ENCODE measurements around the gene TRIM58. TPM values are rescaled to one million over a fixed set of nuclear protein-coding genes. Genes with fewer than 3 reads are reported as not detected.

The TRIM58 gene
- total and polyA plus RNA-seq, 2 experiments from 2014 or later, result 0.05 TPM; not detected in 1

DNA sequence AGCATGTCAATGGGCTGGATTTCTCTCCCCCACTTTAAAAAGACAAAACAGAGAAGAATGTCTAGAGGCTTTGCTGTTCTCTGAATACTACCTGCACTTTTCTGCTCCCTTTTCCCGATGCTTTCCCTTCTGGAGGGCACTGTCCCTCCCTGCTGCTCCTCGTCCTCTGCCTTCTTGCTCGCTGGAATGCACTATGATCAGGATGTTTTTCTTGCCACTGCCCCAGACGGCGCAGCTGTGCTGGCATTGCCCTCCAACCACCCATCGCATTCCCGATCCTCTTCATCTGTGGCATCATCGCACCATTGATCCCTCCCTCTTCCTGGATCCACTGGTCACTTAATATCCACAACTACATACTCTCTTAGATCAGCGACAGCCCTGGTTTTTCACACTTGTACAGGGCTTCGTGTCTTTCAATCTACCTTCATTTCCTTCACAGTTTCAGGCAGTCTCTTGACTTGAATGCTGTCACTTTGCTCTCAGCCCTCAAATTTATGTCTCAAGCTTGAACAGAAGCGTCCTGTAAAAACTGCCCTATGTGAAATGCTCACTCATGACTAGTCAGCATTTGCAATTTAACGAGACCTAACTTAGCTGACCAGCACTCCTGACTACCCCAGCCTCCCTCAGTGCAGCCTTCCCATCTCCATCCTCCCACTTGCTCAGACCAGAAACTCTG, 11.8 kb upstream of the TRIM58 start:
- no peak overlapping the region for H2AFZ ChIP-seq
- no peak overlapping the region for H3K4me2 ChIP-seq
- H3K9me2 ChIP-seq (replicated peaks; ENCODE audit: insufficient read depth), result no peaks in the 10 kb centered on the region
- no peak overlapping the region for H3K27ac ChIP-seq
- H4K20me1 ChIP-seq (ENCODE audit: insufficient read depth, poor library complexity, severe bottlenecking), result no peaks in the 10 kb centered on the region
- WGBS (ENCODE audit: low lambda C conversion rate, missing lambda C conversion rate), result 72% methylated on average over 12 of the region's 12 CpGs
- H3K36me3 ChIP-seq (replicated peaks; ENCODE audit: insufficient read depth, low read depth), result no peaks in the 10 kb centered on the region
- H3K4me1 ChIP-seq (ENCODE audit: insufficient read depth), result no peaks in the 10 kb centered on the region
- TF ChIP-seq EZH2 (IDR thresholded peaks at IDR 0.05; ENCODE audit: borderline replicate concordance) (no peak), CTCF (IDR thresholded peaks at IDR 0.05; ENCODE audit: poor library complexity) (no peak), EZH2phosphoT487 (IDR thresholded peaks at IDR 0.05; ENCODE audit: low read depth, severe bottlenecking, unreplicated experiment) (no peak)
- DNase-seq (ENCODE audit: low spot score), result no peak
- H3K79me2 ChIP-seq, result no peaks in the 10 kb centered on the region
- no peak overlapping the region for H3K4me3 ChIP-seq
- no peaks in the 10 kb centered on the region for H3K27me3 ChIP-seq
- H3K9me3 ChIP-seq (ENCODE audit: low read depth), result no peaks in the 10 kb centered on the region

- H2AFZ ChIP-seq, result no peak overlapping the region
- no peaks in the 10 kb centered on the region for H4K20me1 ChIP-seq (ENCODE audit: insufficient read depth, poor library complexity, severe bottlenecking)
- H3K4me3 ChIP-seq, result no peak overlapping the region
- no peak for DNase-seq (ENCODE audit: low spot score)
- no peaks in the 10 kb centered on the region for H3K27me3 ChIP-seq
- H3K79me2 ChIP-seq, result no peaks in the 10 kb centered on the region
- no peak for TF ChIP-seq CTCF (IDR thresholded peaks at IDR 0.05; ENCODE audit: poor library complexity)
- no peak for TF ChIP-seq EZH2phosphoT487 (IDR thresholded peaks at IDR 0.05; ENCODE audit: low read depth, severe bottlenecking, unreplicated experiment)
- no peak for TF ChIP-seq EZH2 (IDR thresholded peaks at IDR 0.05; ENCODE audit: borderline replicate concordance)
- no peaks in the 10 kb centered on the region for H3K9me2 ChIP-seq (replicated peaks; ENCODE audit: insufficient read depth)
- H3K27ac ChIP-seq, result no peak overlapping the region
- H3K4me1 ChIP-seq (ENCODE audit: insufficient read depth), result no peaks in the 10 kb centered on the region
- no peak overlapping the region for H3K4me2 ChIP-seq
- no peaks in the 10 kb centered on the region for H3K36me3 ChIP-seq (replicated peaks; ENCODE audit: insufficient read depth, low read depth)
- WGBS (ENCODE audit: low lambda C conversion rate, missing lambda C conversion rate), result 62% methylated on average over 5 of the region's 5 CpGs
- no peaks in the 10 kb centered on the region for H3K9me3 ChIP-seq (ENCODE audit: low read depth)
These were observed 11.3 kb upstream of the TRIM58 start for GRCh38 chr1:247845693-247846017.

DNA sequence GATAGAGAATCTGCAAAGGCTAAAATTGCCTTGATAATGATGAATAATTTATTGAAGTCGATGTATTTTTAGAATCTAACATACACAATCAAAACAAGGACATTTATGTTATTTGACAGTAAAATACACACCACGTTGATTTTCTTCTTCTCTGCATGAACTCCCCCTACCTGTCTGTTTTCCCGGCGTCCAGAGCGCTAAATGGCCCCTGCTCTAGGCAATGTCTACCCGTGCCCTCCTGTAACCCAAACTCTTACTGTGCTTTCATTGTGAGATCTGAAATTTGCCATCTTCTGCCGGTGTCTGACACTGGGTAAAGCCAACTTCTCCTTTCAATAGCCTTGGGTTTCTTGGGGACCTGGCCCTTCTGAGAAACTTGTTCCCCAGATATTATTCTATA, 8.6 kb upstream of the TRIM58 start:
- WGBS (ENCODE audit: low lambda C conversion rate, missing lambda C conversion rate), result 78% methylated on average over 7 of the region's 7 CpGs
- TF ChIP-seq EZH2phosphoT487 (IDR thresholded peaks at IDR 0.05; ENCODE audit: low read depth, severe bottlenecking, unreplicated experiment) (no peak), EZH2 (IDR thresholded peaks at IDR 0.05; ENCODE audit: borderline replicate concordance) (no peak), CTCF (IDR thresholded peaks at IDR 0.05; ENCODE audit: poor library complexity) (no peak)

More for the DNA sequence above, 8.6 kb upstream of the TRIM58 start:
- H2AFZ ChIP-seq, result no peak overlapping the region
- no peaks in the 10 kb centered on the region for H3K4me1 ChIP-seq (ENCODE audit: insufficient read depth)
- no peak overlapping the region for H3K4me2 ChIP-seq
- no peak overlapping the region for H3K27ac ChIP-seq
- no peaks in the 10 kb centered on the region for H4K20me1 ChIP-seq (ENCODE audit: insufficient read depth, poor library complexity, severe bottlenecking)
- H3K36me3 ChIP-seq (replicated peaks; ENCODE audit: insufficient read depth, low read depth), result no peaks in the 10 kb centered on the region
- H3K79me2 ChIP-seq, result no peaks in the 10 kb centered on the region
- no peaks in the 10 kb centered on the region for H3K9me2 ChIP-seq (replicated peaks; ENCODE audit: insufficient read depth)
- no peak for DNase-seq (ENCODE audit: low spot score)
- H3K4me3 ChIP-seq, result no peak overlapping the region
- H3K27me3 ChIP-seq, result no peaks in the 10 kb centered on the region
- H3K9me3 ChIP-seq (ENCODE audit: low read depth), result no peaks in the 10 kb centered on the region

Measured in hepatocyte (in vitro differentiated cells).